ENCODE results near the gene GULP1. TPM values are rescaled to one million over a fixed set of nuclear protein-coding genes. Genes with fewer than 3 reads are reported as not detected.
"Not testable (repeated sequence)": the region's sequence is repeated elsewhere in the genome, so short reads cannot be mapped to it uniquely, and the experiment has no call there.

GULP1 gene
- polyA plus RNA-seq, 1 donor from 2014 or later, result 10.2 TPM

- Histone ChIP-seq H3K9me2 (ENCODE audit: insufficient read depth, low read length) (no peaks in the 10 kb centered on the region), H3K4me2 (ENCODE audit: low read length) (no peak overlapping the region), H3K4me3 (ENCODE audit: low read length) (no peak overlapping the region), H3F3A (ENCODE audit: insufficient read depth, low read length, poor library complexity, severe bottlenecking) (no peaks in the 10 kb centered on the region), H3K9me3 (ENCODE audit: low read length) (no peaks in the 10 kb centered on the region), H4K20me1 (ENCODE audit: insufficient read depth) (no peaks in the 10 kb centered on the region), H3K79me2 (replicated peaks; ENCODE audit: insufficient read depth, low read length) (no peaks in the 10 kb centered on the region), H3K27ac (ENCODE audit: low read length) (no peak overlapping the region), H2AFZ (ENCODE audit: low read depth, low read length) (no peak overlapping the region), H3K27me3 (ENCODE audit: insufficient read depth, low read depth, low read length) (no peaks in the 10 kb centered on the region), H3K36me3 (ENCODE audit: insufficient read depth, low read length) (no peaks in the 10 kb centered on the region), H3K9ac (ENCODE audit: low read length) (no peak overlapping the region)
- no peak for TF ChIP-seq TAF1 (IDR thresholded peaks at IDR 0.05; ENCODE audit: low read depth)
- TF ChIP-seq EZH2 (IDR thresholded peaks at IDR 0.05; ENCODE audit: borderline replicate concordance, insufficient read depth, low read length, poor library complexity, severe bottlenecking), result no peak
Measured at GRCh38 chr2:188534875-188535274, 243.2 kb downstream of the GULP1 start.

- no peak overlapping the region for H2AFZ ChIP-seq (ENCODE audit: low read depth, low read length)
- H4K20me1 ChIP-seq (ENCODE audit: insufficient read depth), result no peaks in the 10 kb centered on the region
- no peak overlapping the region for H3K9ac ChIP-seq (ENCODE audit: low read length)
- H3K27ac ChIP-seq (ENCODE audit: low read length), result no peak overlapping the region
- H3K79me2 ChIP-seq (replicated peaks; ENCODE audit: insufficient read depth, low read length), result no peaks in the 10 kb centered on the region
- no peak overlapping the region for H3K4me3 ChIP-seq (ENCODE audit: low read length)
- no peaks in the 10 kb centered on the region for H3K9me3 ChIP-seq (ENCODE audit: low read length)
- no peaks in the 10 kb centered on the region for H3K36me3 ChIP-seq (ENCODE audit: insufficient read depth, low read length)
- no peak for TF ChIP-seq TAF1 (IDR thresholded peaks at IDR 0.05; ENCODE audit: low read depth)
- TF ChIP-seq RAD21 (conservative IDR thresholded peaks at IDR 0.05), result no peak
- TF ChIP-seq REST (IDR thresholded peaks at IDR 0.05; ENCODE audit: borderline replicate concordance), result no peak
- H3K4me2 ChIP-seq (ENCODE audit: low read length), result no peak overlapping the region
- H3K9me2 ChIP-seq (ENCODE audit: insufficient read depth, low read length), result no peaks in the 10 kb centered on the region
- H3K27me3 ChIP-seq (ENCODE audit: insufficient read depth, low read depth, low read length), result no peaks in the 10 kb centered on the region
- H3F3A ChIP-seq (ENCODE audit: insufficient read depth, low read length, poor library complexity, severe bottlenecking), result no peaks in the 10 kb centered on the region
Measured at GRCh38 chr2:188551671-188552070, 260.0 kb downstream of the GULP1 start.

- Histone ChIP-seq H3K36me3 (ENCODE audit: insufficient read depth, low read length) (no peaks in the 10 kb centered on the region), H4K20me1 (ENCODE audit: insufficient read depth) (no peaks in the 10 kb centered on the region), H3K9ac (ENCODE audit: low read length) (no peak overlapping the region), H3K4me2 (ENCODE audit: low read length) (no peak overlapping the region), H3K27me3 (ENCODE audit: insufficient read depth, low read depth, low read length) (no peaks in the 10 kb centered on the region), H3K9me2 (ENCODE audit: insufficient read depth, low read length) (no peaks in the 10 kb centered on the region), H3K4me3 (ENCODE audit: low read length) (no peak overlapping the region), H3K79me2 (replicated peaks; ENCODE audit: insufficient read depth, low read length) (no peaks in the 10 kb centered on the region), H3K27ac (ENCODE audit: low read length) (no peak overlapping the region), H3K9me3 (ENCODE audit: low read length) (peaks cover 3% of the 10 kb centered on the region), H3F3A (ENCODE audit: insufficient read depth, low read length, poor library complexity, severe bottlenecking) (no peaks in the 10 kb centered on the region), H2AFZ (ENCODE audit: low read depth, low read length) (no peak overlapping the region)
- TF ChIP-seq MXI1 (conservative IDR thresholded peaks at IDR 0.05; ENCODE audit: poor library complexity, severe bottlenecking) (no peak), POLR2AphosphoS5 (IDR thresholded peaks at IDR 0.05) (no peak), TAF1 (IDR thresholded peaks at IDR 0.05; ENCODE audit: low read depth) (no peak), RAD21 (conservative IDR thresholded peaks at IDR 0.05) (no peak), REST (IDR thresholded peaks at IDR 0.05; ENCODE audit: borderline replicate concordance) (no peak), EP300 (conservative IDR thresholded peaks at IDR 0.05; ENCODE audit: poor library complexity, severe bottlenecking) (no peak), CTCF (IDR thresholded peaks at IDR 0.05; ENCODE audit: poor library complexity, severe bottlenecking) (no peak), EZH2 (IDR thresholded peaks at IDR 0.05; ENCODE audit: borderline replicate concordance, insufficient read depth, low read length, poor library complexity, severe bottlenecking) (no peak), SMC3 (conservative IDR thresholded peaks at IDR 0.05; ENCODE audit: poor library complexity) (no peak)
Measured at GRCh38 chr2:188557081-188557480, 265.4 kb downstream of the GULP1 start.

- not testable (repeated sequence) for H3K9me3 ChIP-seq (ENCODE audit: low read length); H3K4me2 ChIP-seq (ENCODE audit: low read length); H2AFZ ChIP-seq (ENCODE audit: low read depth, low read length); H3K9ac ChIP-seq (ENCODE audit: low read length); H3K27me3 ChIP-seq (ENCODE audit: insufficient read depth, low read depth, low read length); H3K27ac ChIP-seq (ENCODE audit: low read length); H4K20me1 ChIP-seq (ENCODE audit: insufficient read depth); H3K4me3 ChIP-seq (ENCODE audit: low read length); H3F3A ChIP-seq (ENCODE audit: insufficient read depth, low read length, poor library complexity, severe bottlenecking); H3K9me2 ChIP-seq (ENCODE audit: insufficient read depth, low read length); H3K36me3 ChIP-seq (ENCODE audit: insufficient read depth, low read length); H3K79me2 ChIP-seq (replicated peaks; ENCODE audit: insufficient read depth, low read length)
Measured at GRCh38 chr2:188559455-188559854, 267.8 kb downstream of the GULP1 start.

Measured in neural cell (in vitro differentiated cells).